Neural progenitor cell (in vitro differentiated cells): ENCODE measurements around the gene HIPK2. TPM values are rescaled to one million over a fixed set of nuclear protein-coding genes. Genes with fewer than 3 reads are reported as not detected.
A peak's percentile ranks its signal among the peaks of the same experiment; 100 is the strongest.

ENCODE experiments used
- DNase-seq: peaks from one replicate; pipeline ENCODE4 v3.0.0-alpha.2; 2016; ENCODE audit warnings: low spot score
- H2AFZ ChIP-seq: fragments of 200-600 bp; sonication (generic); replicated peaks from 2 replicates; pipeline ENCODE4 v1.6.1; 2016; ENCODE audit warnings: antibody characterized with exemption
- H3F3A ChIP-seq: fragments of 200-600 bp; sonication (generic); 2 replicates; pipeline ENCODE4 v1.6.1; 2016; ENCODE audit warnings: antibody characterized with exemption, low read depth
- H3K27ac ChIP-seq: fragments of 200-600 bp; sonication (generic); 2 replicates; pipeline ENCODE4 v1.5.1; 2016; ENCODE audit warnings: mild to moderate bottlenecking
- H3K27me3 ChIP-seq: fragments of 200-600 bp; sonication (generic); 2 replicates; pipeline ENCODE4 v1.6.1; 2016; ENCODE audit warnings: mild to moderate bottlenecking, moderate library complexity
- H3K36me3 ChIP-seq: fragments of 200-600 bp; sonication (generic); 2 replicates; pipeline ENCODE4 v1.5.1; 2016
- H3K4me1 ChIP-seq: fragments of 200-600 bp; sonication (generic); 2 replicates; pipeline ENCODE4 v1.6.1; 2016; ENCODE audit warnings: mixed run types
- H3K4me2 ChIP-seq: fragments of 200-600 bp; sonication (generic); 2 replicates; pipeline ENCODE4 v1.6.1; 2016
- H3K4me3 ChIP-seq: fragments of 200-600 bp; sonication (generic); 2 replicates; pipeline ENCODE4 v1.5.1; 2016
- H3K79me2 ChIP-seq: fragments of 200-600 bp; sonication (generic); 2 replicates; pipeline ENCODE4 v1.6.1; 2016; ENCODE audit warnings: low read depth
- H3K9ac ChIP-seq: fragments of 200-600 bp; sonication (generic); 2 replicates; pipeline ENCODE4 v1.6.1; 2016
- H3K9me3 ChIP-seq: fragments of 200-600 bp; sonication (generic); 2 replicates; pipeline ENCODE4 v1.5.1; 2016; ENCODE audit warnings: low read depth
- H4K20me1 ChIP-seq: fragments of 200-600 bp; sonication (generic); 2 replicates; pipeline ENCODE4 v1.6.1; 2016; ENCODE audit warnings: low read depth
- H3K27ac Mint-ChIP-seq: 3 replicates; pipeline ENCODE4 v1.8.0; 2021; ENCODE audit warnings: mixed read lengths
- H3K27me3 Mint-ChIP-seq: 2 replicates; pipeline ENCODE4 v1.8.0; 2022; ENCODE audit warnings: low read depth, mild to moderate bottlenecking, inconsistent platforms, moderate library complexity, mixed read lengths; ENCODE audit not compliant: insufficient read depth
- H3K36me3 Mint-ChIP-seq: 3 replicates; pipeline ENCODE4 v1.8.0; 2021; ENCODE audit warnings: mixed read lengths
- H3K4me1 Mint-ChIP-seq: 3 replicates; pipeline ENCODE4 v1.8.0; 2021; ENCODE audit warnings: mixed read lengths
- H3K4me3 Mint-ChIP-seq: 3 replicates; pipeline ENCODE4 v1.8.0; 2021; ENCODE audit warnings: mild to moderate bottlenecking, moderate library complexity, mixed read lengths
- H3K9me3 Mint-ChIP-seq: 3 replicates; pipeline ENCODE4 v1.8.0; 2020; ENCODE audit warnings: mixed read lengths
- EZH2 ChIP-seq: fragments of 200-600 bp; sonication (generic); IDR thresholded peaks from 2 replicates; pipeline ENCODE4 v1.6.1; 2017; ENCODE audit warnings: antibody characterized with exemption, mild to moderate bottlenecking, moderate library complexity
- EZH2phosphoT487 ChIP-seq: fragments of 200-600 bp; sonication (generic); IDR thresholded peaks from 2 replicates; pipeline ENCODE4 v1.6.1; 2017; ENCODE audit warnings: antibody characterized with exemption
- total RNA-seq: library from RNA; depleted of rRNA; stranded (reverse); fragments of >200 nt; gene quantifications from 2 replicates; pipeline ENCODE4 v1.2.3, GENCODE V29; 2015; ENCODE audit warnings: low replicate concordance
- TF ChIP-seq, protein P1 (sequence below): fragments of 200-600 bp; sonication (generic); IDR thresholded peaks from 2 replicates; pipeline ENCODE4 v1.5.1; 2017; ENCODE audit warnings: antibody characterized with exemption, mild to moderate bottlenecking

Gene HIPK2
- total RNA-seq, 1 donor from 2014 or later: 12.8 TPM

DNA sequence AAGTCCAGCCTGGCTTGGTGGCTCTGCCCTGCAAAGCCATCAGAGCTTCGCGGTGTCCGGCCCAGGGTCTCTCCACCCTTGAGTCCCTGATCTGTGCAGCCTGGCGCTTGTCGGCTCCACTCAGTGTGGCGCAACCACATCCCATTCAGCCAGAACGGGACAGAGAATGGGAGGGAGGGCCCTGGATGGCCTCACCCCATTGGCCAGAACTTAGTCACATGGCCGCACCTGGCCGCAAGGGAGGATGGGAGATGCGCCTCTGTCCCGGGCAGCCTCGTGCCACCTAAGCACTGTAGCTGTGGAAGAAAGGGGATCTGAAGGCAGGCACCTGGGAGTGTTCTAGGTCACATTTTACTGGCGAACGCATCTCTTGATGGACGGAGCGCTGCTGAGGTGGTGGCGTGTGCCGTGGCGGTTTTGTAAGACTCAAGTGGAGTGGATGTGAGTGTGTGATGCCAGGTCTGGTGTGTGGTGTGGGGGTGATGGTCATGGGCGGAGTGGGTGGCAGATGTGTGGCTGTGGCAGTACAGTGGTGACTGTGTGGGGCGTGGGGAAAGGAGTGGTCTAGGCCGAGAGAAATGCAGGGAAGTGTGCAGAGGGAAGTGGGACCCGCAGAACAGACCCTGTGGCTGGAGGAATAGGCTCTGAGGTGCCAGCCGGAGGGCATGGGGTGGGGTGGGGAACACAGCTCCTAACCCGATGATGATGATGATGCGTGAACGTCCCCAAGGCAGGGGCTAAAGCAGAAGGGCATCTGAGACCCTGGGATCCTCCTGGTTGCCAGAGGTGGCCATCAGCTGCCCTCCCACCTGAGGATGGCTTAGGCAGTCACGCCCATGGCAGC lies 235.3 kb downstream of the HIPK2 start:
- Mint-ChIP-seq H3K27ac (peak overlapping the region; percentile 52), H3K36me3 (no peaks in the 10 kb centered on the region), H3K4me3 (peak overlapping the region; percentile 49), H3K9me3 (no peaks in the 10 kb centered on the region), H3K27me3 (no peaks in the 10 kb centered on the region), H3K4me1 (peaks cover 17% of the 10 kb centered on the region)
- H3K9me3 ChIP-seq: no peaks in the 10 kb centered on the region
- H3K27ac ChIP-seq: no peak overlapping the region
- TF ChIP-seq EZH2phosphoT487 (no peak), EZH2 (no peak)
- no peak overlapping the region for H2AFZ ChIP-seq
- no peak for DNase-seq
- H3F3A ChIP-seq: peaks cover 9% of the 10 kb centered on the region
- H3K4me3 ChIP-seq: no peak overlapping the region
- H3K4me1 ChIP-seq: peaks cover 11% of the 10 kb centered on the region
- no peak overlapping the region for H3K4me2 ChIP-seq
- no peaks in the 10 kb centered on the region for H3K27me3 ChIP-seq
- H3K36me3 ChIP-seq: no peaks in the 10 kb centered on the region
- H3K9ac ChIP-seq: no peak overlapping the region
- H3K79me2 ChIP-seq: no peaks in the 10 kb centered on the region
- no peaks in the 10 kb centered on the region for H4K20me1 ChIP-seq

DNA sequence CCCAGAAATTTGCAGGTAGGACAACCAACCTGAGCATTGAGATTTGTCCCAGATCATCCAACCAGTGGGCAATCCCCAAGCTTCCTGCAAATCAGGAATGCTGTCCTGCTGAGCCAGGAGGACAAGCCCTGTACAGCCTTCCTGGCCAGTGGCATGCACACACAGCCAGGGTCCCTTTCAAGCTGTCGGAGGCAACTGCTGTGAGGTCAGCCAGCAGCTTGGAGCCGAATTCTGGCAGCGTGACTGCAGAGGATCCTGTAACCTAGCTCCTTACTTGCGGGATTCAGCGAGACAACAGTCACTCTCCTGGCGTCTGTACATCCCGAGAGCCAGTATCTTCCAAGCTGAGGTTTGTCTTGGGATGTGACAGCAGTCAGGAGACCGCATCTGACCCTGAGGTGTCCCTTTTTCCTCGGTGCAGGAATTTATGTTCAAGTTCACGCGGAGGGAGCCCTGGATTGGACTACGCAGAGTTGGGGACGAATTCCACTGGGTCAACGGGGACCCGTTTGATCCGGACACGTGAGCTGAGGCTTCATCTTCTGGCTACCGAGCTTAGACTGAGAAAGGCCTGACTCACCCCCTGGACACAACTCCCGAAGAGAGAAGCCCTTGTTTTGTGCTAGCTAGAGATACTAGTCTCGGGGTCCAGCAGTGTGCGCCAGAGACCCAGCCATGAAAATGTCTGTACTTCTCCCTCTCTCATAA lies 236.0 kb downstream of the HIPK2 start:
- no peaks in the 10 kb centered on the region for H3K27me3 ChIP-seq
- H3K4me2 ChIP-seq: peak overlapping the region; percentile 33
- H3F3A ChIP-seq: peaks cover 9% of the 10 kb centered on the region
- H3K79me2 ChIP-seq: no peaks in the 10 kb centered on the region
- peaks cover 20% of the 10 kb centered on the region for H3K4me1 Mint-ChIP-seq
- H3K9ac ChIP-seq: no peak overlapping the region
- H3K4me3 ChIP-seq: no peak overlapping the region
- H3K4me3 Mint-ChIP-seq: no peak overlapping the region
- H3K36me3 Mint-ChIP-seq: no peaks in the 10 kb centered on the region
- peak overlapping the region; percentile 50 for H3K27ac Mint-ChIP-seq
- no peaks in the 10 kb centered on the region for H3K9me3 Mint-ChIP-seq
- TF ChIP-seq EZH2 (no peak), EZH2phosphoT487 (no peak)
- TF ChIP-seq, protein P1, sequence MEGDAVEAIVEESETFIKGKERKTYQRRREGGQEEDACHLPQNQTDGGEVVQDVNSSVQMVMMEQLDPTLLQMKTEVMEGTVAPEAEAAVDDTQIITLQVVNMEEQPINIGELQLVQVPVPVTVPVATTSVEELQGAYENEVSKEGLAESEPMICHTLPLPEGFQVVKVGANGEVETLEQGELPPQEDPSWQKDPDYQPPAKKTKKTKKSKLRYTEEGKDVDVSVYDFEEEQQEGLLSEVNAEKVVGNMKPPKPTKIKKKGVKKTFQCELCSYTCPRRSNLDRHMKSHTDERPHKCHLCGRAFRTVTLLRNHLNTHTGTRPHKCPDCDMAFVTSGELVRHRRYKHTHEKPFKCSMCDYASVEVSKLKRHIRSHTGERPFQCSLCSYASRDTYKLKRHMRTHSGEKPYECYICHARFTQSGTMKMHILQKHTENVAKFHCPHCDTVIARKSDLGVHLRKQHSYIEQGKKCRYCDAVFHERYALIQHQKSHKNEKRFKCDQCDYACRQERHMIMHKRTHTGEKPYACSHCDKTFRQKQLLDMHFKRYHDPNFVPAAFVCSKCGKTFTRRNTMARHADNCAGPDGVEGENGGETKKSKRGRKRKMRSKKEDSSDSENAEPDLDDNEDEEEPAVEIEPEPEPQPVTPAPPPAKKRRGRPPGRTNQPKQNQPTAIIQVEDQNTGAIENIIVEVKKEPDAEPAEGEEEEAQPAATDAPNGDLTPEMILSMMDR: no peak
- no peaks in the 10 kb centered on the region for H3K9me3 ChIP-seq
- peak; percentile 78 for DNase-seq
- H3K36me3 ChIP-seq: no peaks in the 10 kb centered on the region
- H4K20me1 ChIP-seq: no peaks in the 10 kb centered on the region
- H3K4me1 ChIP-seq: peaks cover 11% of the 10 kb centered on the region
- peak overlapping the region; percentile 33 for H2AFZ ChIP-seq
- no peak overlapping the region for H3K27ac ChIP-seq
- H3K27me3 Mint-ChIP-seq: no peaks in the 10 kb centered on the region

DNA sequence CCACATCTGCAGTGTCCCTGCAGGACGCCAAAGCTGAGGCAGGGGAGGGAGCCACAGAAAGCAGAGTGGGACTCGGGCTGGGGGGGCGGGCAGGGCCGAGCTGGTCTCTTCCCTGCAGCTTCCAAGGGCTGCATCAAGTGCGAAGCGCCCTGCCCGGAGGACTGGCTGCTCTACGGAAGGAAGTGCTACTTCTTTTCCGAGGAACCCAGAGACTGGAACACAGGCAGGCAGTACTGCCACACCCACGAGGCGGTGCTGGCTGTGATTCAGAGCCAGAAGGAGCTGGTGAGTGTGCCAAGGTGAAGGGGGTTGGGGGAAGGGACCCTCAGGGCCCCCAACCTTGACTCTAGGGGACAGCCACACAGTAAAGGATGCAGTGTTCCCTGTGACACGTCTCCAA lies 237.6 kb downstream of the HIPK2 start:
- no peak overlapping the region for H2AFZ ChIP-seq
- H3K36me3 Mint-ChIP-seq: no peaks in the 10 kb centered on the region
- TF ChIP-seq EZH2phosphoT487 (no peak), EZH2 (no peak)
- TF ChIP-seq, protein P1: no peak

More for the DNA sequence above, 237.6 kb downstream of the HIPK2 start:
- H3K4me1 Mint-ChIP-seq: peaks cover 20% of the 10 kb centered on the region
- no peaks in the 10 kb centered on the region for H3K27me3 Mint-ChIP-seq
- no peak for DNase-seq
- H3K27ac ChIP-seq: no peak overlapping the region
- no peaks in the 10 kb centered on the region for H3K27me3 ChIP-seq
- no peaks in the 10 kb centered on the region for H3K79me2 ChIP-seq
- peaks cover 9% of the 10 kb centered on the region for H3F3A ChIP-seq
- H4K20me1 ChIP-seq: no peaks in the 10 kb centered on the region
- H3K4me3 ChIP-seq: no peak overlapping the region
- H3K9me3 Mint-ChIP-seq: no peaks in the 10 kb centered on the region
- no peak overlapping the region for H3K9ac ChIP-seq
- no peaks in the 10 kb centered on the region for H3K36me3 ChIP-seq
- H3K4me3 Mint-ChIP-seq: no peak overlapping the region
- no peak overlapping the region for H3K4me2 ChIP-seq
- H3K27ac Mint-ChIP-seq: no peak overlapping the region
- no peaks in the 10 kb centered on the region for H3K9me3 ChIP-seq
- peaks cover 11% of the 10 kb centered on the region for H3K4me1 ChIP-seq
